ENCODE data around the gene ATP8A2.

The ATP8A2 gene

GRCh38 chr13:25733696-25734435 lies 362.1 kb downstream of the ATP8A2 start:
- TF ChIP-seq, protein P1, sequence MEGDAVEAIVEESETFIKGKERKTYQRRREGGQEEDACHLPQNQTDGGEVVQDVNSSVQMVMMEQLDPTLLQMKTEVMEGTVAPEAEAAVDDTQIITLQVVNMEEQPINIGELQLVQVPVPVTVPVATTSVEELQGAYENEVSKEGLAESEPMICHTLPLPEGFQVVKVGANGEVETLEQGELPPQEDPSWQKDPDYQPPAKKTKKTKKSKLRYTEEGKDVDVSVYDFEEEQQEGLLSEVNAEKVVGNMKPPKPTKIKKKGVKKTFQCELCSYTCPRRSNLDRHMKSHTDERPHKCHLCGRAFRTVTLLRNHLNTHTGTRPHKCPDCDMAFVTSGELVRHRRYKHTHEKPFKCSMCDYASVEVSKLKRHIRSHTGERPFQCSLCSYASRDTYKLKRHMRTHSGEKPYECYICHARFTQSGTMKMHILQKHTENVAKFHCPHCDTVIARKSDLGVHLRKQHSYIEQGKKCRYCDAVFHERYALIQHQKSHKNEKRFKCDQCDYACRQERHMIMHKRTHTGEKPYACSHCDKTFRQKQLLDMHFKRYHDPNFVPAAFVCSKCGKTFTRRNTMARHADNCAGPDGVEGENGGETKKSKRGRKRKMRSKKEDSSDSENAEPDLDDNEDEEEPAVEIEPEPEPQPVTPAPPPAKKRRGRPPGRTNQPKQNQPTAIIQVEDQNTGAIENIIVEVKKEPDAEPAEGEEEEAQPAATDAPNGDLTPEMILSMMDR (IDR thresholded peaks at IDR 0.05; ENCODE audit: insufficient read depth, low read depth, low read length, missing control alignments), result no peak
- H3K4me3 ChIP-seq (ENCODE audit: low read length), result no peak overlapping the region
- no peak for DNase-seq (ENCODE audit: low read depth)

- no peak overlapping the region for H3K4me3 ChIP-seq (ENCODE audit: low read length)
- peak; percentile 40 for DNase-seq (ENCODE audit: low read depth)
- TF ChIP-seq, protein P1 (IDR thresholded peaks at IDR 0.05; ENCODE audit: insufficient read depth, low read depth, low read length, missing control alignments), result no peak
Measured at GRCh38 chr13:25738342-25739196, 366.8 kb downstream of the ATP8A2 start.

- TF ChIP-seq, protein P1 (IDR thresholded peaks at IDR 0.05; ENCODE audit: insufficient read depth, low read depth, low read length, missing control alignments), result no peak
- DNase-seq (ENCODE audit: low read depth), result no peak
- H3K4me3 ChIP-seq (ENCODE audit: low read length), result no peak overlapping the region
Measured at GRCh38 chr13:25739376-25739775, 367.6 kb downstream of the ATP8A2 start.

DNA sequence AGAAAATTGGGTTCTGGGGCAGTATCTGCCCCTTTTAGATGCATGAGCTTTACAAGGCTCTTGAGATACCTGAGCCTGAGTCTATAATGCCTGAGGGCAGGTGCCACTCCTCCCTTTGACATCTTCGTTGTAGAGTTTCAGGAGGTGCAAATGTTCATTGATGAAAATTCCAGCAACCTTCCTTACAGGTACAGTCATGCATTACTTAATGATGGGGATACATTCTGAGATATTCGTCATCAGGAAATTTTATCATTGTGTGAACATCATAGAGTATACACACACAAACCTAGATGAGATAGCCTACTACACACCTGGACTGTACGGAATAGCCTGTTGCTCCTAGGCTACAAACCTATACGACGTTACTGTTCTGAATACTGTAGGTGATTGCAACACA lies 370.0 kb downstream of the ATP8A2 start:
- TF ChIP-seq, protein P1 (IDR thresholded peaks at IDR 0.05; ENCODE audit: insufficient read depth, low read depth, low read length, missing control alignments), result no peak

DNA sequence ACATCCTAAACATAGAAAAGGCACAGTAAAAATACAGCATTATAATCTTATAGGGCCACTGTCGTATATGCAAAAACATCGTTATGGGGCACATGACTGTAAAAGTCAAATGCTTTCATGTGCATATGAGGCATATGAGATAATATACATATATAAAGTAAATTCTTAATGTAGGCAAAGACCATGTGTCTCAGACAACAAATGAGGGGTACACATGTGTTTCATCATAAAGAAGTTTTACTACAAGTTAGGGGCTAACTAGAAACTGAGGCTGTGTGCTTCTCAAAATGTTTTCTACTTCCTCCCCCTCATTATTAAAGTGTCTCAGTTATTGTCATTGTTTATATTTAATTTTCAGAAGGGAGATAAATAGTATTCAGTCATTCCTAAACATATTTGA lies 370.4 kb downstream of the ATP8A2 start:
- H3K4me3 ChIP-seq (ENCODE audit: low read length), result no peak overlapping the region
- no peak for DNase-seq (ENCODE audit: low read depth)
- TF ChIP-seq, protein P1 (IDR thresholded peaks at IDR 0.05; ENCODE audit: insufficient read depth, low read depth, low read length, missing control alignments), result no peak

More for the DNA sequence above, 370.0 kb downstream of the ATP8A2 start:
- H3K4me3 ChIP-seq (ENCODE audit: low read length), result no peak overlapping the region
- peak; percentile 48 for DNase-seq (ENCODE audit: low read depth)

DNA sequence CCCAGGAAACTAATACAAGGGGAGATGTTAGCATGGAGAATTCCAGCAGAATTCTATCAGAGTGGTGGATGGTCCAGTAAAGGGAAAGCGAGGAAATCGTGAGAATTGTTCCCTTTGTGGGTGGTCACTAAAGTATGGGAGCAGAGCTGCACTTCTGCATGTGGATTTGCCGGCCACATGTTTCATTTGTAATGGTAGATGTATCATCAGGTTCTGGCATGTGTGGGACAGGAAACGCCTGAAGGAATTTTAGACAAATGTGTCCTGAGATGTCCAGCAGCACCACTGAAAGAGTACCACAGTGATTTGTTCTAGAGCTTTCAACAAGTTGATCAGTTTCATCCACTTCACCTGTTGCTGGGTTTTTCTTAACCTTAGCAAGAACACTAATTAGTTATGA lies 371.6 kb downstream of the ATP8A2 start:
- DNase-seq (ENCODE audit: low read depth), result peak; percentile 29
- no peak overlapping the region for H3K4me3 ChIP-seq (ENCODE audit: low read length)
- TF ChIP-seq, protein P1 (IDR thresholded peaks at IDR 0.05; ENCODE audit: insufficient read depth, low read depth, low read length, missing control alignments), result no peak
